H1 (cell line): ENCODE measurements around the gene ERAP2. TPM values are rescaled to one million over a fixed set of nuclear protein-coding genes. Genes with fewer than 3 reads are reported as not detected.

Source experiments
- CHD7 ChIP-seq: fragments of 300-600 bp; sonication (generic); IDR thresholded peaks from 2 replicates; pipeline ENCODE4 v1.7.1; 2012; ENCODE audit warnings: low read length, moderate library complexity, mild to moderate bottlenecking, inconsistent platforms; ENCODE audit not compliant: insufficient replicate concordance
- NRF1 ChIP-seq: IDR thresholded peaks from 2 replicates; pipeline ENCODE4 v1.6.1; 2011; ENCODE audit warnings: mild to moderate bottlenecking, low read depth, low read length, improper control_type of control experiment
- SP1 ChIP-seq: IDR thresholded peaks from 2 replicates; pipeline ENCODE4 v1.6.1; 2011; ENCODE audit warnings: low read depth, low read length
- TEAD4 ChIP-seq: IDR thresholded peaks from 2 replicates; pipeline ENCODE4 v1.6.1; 2012; ENCODE audit warnings: low read depth, low read length, inconsistent platforms, mixed read lengths
- polyA plus RNA-seq, 7 experiments: library from polyadenylated mRNA; depleted of rRNA in 3 of 7; stranded (reverse) in 5 of 7; unstranded in 2 of 7; fragments of >200 nt in 5 of 7; fragments of 200-250 nt in 2 of 7; gene quantifications; 1 replicate in 5 of 7; 2 replicates in 1 of 7; 4 replicates in 1 of 7; pipeline versions ENCODE4 v1.2.1 to v1.2.3, GENCODE V29; 2011 to 2013; ENCODE audit warnings: missing spikeins in 2 of 7, mixed read lengths in 2 of 7
- total RNA-seq: library from RNA; stranded (reverse); fragmentation: NEBNext Ultra II Directional; extraction: Animal tissue kit (Norgen Biotek cat#: 25700); gene quantifications from 2 replicates; pipeline ENCODE4 v1.2.1, GENCODE V29; 2021

Gene ERAP2
- total and polyA plus RNA-seq, 2 of the 8 experiments (the other 6 are each of a cell fraction or from before 2014, with no cell fraction given) = 0.14 TPM; not detected in 1

GRCh38 chr5:96883871-96884270 is 7.6 kb downstream of the ERAP2 start (continued):
- TF ChIP-seq CHD7 (no peak), NRF1 (no peak), SP1 (no peak), TEAD4 (no peak)
